Measurements from ENCODE around the gene FRRS1. TPM values are rescaled to one million over a fixed set of nuclear protein-coding genes. Genes with fewer than 3 reads are reported as not detected.
"Not testable (repeated sequence)": the region's sequence is repeated elsewhere in the genome, so short reads cannot be mapped to it uniquely, and the experiment has no call there.

Gene FRRS1
- total RNA-seq, 1 donor from 2014 or later: 22.5 TPM

DNA sequence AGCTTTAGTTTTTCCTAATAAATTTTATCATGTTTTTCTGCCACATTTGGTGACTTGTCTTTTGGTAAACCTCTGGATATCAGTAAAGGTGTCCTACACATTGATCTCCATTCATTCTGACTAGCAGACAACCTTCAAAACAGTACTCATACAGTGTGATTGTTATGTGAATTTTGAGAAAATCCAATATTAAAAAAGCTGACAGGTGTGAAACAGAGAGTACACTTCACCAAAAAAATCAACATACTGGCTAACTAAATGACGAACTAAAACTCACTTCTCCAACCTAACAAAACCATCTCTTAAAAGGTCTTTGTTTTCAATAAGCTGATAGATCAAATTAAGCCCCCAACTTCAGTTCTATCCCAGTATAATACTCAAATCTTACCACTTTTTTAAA is 1.5 kb downstream of the FRRS1 start:
- no peak for DNase-seq (ENCODE audit: low spot score in 2 of 2, unreplicated experiment in 2 of 2)
- TF ChIP-seq, protein P1, sequence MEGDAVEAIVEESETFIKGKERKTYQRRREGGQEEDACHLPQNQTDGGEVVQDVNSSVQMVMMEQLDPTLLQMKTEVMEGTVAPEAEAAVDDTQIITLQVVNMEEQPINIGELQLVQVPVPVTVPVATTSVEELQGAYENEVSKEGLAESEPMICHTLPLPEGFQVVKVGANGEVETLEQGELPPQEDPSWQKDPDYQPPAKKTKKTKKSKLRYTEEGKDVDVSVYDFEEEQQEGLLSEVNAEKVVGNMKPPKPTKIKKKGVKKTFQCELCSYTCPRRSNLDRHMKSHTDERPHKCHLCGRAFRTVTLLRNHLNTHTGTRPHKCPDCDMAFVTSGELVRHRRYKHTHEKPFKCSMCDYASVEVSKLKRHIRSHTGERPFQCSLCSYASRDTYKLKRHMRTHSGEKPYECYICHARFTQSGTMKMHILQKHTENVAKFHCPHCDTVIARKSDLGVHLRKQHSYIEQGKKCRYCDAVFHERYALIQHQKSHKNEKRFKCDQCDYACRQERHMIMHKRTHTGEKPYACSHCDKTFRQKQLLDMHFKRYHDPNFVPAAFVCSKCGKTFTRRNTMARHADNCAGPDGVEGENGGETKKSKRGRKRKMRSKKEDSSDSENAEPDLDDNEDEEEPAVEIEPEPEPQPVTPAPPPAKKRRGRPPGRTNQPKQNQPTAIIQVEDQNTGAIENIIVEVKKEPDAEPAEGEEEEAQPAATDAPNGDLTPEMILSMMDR (IDR thresholded peaks at IDR 0.05; ENCODE audit: unreplicated experiment): no peak
- no peaks in the 10 kb centered on the region for H3K9me3 Mint-ChIP-seq
- H3K4me3 Mint-ChIP-seq: peak overlapping the region; percentile 87
- peak overlapping the region; percentile 87 for H3K27ac Mint-ChIP-seq
- H3K27me3 Mint-ChIP-seq (ENCODE audit: low read depth): no peaks in the 10 kb centered on the region
- peaks cover 7% of the 10 kb centered on the region for H3K36me3 Mint-ChIP-seq
- peaks cover 47% of the 10 kb centered on the region for H3K4me1 Mint-ChIP-seq

DNA sequence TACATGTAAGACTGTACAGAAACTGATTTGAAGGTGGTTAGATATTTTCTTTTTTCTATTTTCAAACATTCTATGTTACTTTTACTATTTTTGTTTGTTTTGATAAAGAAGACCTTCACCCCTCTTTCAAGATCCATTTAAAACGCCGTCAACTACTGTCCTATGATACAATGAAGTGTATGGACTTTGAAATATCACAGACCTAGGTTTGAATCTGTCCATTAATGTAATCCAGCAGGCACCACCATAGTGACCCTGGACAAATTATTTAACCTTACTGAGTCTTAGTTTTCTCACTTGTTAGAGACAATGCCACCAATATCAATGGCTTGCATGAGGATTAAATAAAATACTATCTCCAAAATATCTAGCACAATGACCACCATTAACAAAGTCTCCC is 2.0 kb downstream of the FRRS1 start:
- H3K9me3 Mint-ChIP-seq: peaks cover 2% of the 10 kb centered on the region
- DNase-seq (ENCODE audit: low spot score in 2 of 2, unreplicated experiment in 2 of 2): no peak
- H3K27ac Mint-ChIP-seq: peak overlapping the region; percentile 87
- no peaks in the 10 kb centered on the region for H3K27me3 Mint-ChIP-seq (ENCODE audit: low read depth)
- TF ChIP-seq, protein P1 (IDR thresholded peaks at IDR 0.05; ENCODE audit: unreplicated experiment): no peak
- peak overlapping the region; percentile 87 for H3K4me3 Mint-ChIP-seq
- H3K36me3 Mint-ChIP-seq: peaks cover 10% of the 10 kb centered on the region
- peaks cover 47% of the 10 kb centered on the region for H3K4me1 Mint-ChIP-seq

DNA sequence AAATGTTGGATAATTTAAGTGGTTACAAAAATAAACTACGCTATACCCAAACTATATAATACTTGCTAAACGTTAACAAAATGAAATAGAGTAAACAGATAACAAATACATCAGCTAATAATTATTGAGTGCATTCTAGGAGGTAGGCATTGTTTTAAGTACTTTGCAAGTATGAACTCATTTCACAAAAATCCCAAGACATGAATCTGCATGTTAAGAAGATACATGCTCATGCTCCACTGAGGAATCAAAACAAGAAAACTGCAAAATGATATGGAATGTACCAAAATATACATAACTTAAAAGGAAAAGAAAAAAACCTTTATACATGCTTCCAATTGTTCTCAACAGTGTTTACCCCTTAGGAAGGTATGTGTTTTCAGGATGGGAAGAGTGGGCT is 2.5 kb downstream of the FRRS1 start:
- H3K9me3 Mint-ChIP-seq: peaks cover 7% of the 10 kb centered on the region
- H3K27ac Mint-ChIP-seq: peak overlapping the region; percentile 87
- DNase-seq (ENCODE audit: low spot score in 2 of 2, unreplicated experiment in 2 of 2): no peak
- H3K27me3 Mint-ChIP-seq (ENCODE audit: low read depth): no peaks in the 10 kb centered on the region
- H3K4me3 Mint-ChIP-seq: peak overlapping the region; percentile 87
- H3K4me1 Mint-ChIP-seq: peaks cover 52% of the 10 kb centered on the region
- TF ChIP-seq, protein P1 (IDR thresholded peaks at IDR 0.05; ENCODE audit: unreplicated experiment): no peak
- peaks cover 15% of the 10 kb centered on the region for H3K36me3 Mint-ChIP-seq

DNA sequence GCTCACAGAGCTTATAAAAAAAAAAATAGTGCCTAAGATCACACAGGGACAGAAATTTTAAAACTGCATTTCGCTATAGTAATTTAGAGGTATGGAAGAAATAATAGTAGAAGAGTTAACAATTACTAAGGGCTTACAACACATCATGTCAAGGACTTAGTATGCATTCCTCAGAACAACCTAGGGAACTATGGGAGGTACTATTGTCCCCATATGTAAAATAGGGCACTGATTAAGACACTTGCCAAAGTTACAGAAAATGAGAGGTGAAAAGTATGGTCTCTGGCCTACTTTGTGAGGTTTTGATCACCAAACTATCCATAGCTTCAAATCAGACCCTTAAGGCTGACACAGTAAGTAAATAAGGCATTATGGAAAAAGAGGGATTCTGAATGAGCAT is 4.7 kb downstream of the FRRS1 start:
- Mint-ChIP-seq H3K27ac (peak overlapping the region; percentile 57), H3K36me3 (peaks cover 16% of the 10 kb centered on the region), H3K9me3 (peaks cover 7% of the 10 kb centered on the region), H3K4me3 (no peak overlapping the region), H3K27me3 (ENCODE audit: low read depth) (no peaks in the 10 kb centered on the region), H3K4me1 (peaks cover 50% of the 10 kb centered on the region)
- DNase-seq (ENCODE audit: low spot score in 2 of 2, unreplicated experiment in 2 of 2): no peak
- TF ChIP-seq, protein P1 (IDR thresholded peaks at IDR 0.05; ENCODE audit: unreplicated experiment): no peak

DNA sequence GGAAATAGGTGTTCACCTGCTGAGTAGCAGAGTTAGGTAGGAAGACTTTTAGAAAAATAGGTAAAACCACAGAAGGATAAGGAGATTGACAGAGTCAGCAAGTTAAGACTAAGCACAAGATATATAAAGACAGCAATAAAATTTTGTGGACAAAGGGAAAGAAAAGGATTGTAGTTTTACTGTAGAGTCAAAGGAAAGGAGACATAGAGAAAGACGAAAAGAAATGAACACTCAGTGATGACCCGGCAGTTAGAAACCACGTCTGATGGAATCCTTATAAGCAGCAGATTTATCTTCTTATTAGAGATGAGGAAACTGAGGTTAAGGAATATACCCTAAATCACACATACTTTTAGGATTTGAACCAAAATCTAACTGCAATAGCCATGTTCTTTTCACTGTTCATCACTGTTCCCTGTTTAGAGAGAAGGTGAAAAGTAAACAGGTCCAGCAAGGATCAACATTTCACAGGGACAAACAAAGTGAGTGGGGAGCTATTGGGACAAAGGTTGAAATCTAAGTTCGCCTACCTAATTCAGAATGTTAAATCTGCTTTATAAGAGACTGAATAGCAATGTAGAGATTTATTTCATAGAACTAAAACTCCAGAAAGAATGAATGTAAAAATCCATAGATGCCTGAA is 6.8 kb downstream of the FRRS1 start:
- Mint-ChIP-seq H3K27ac (peak overlapping the region; percentile 13), H3K36me3 (peaks cover 16% of the 10 kb centered on the region), H3K27me3 (ENCODE audit: low read depth) (no peaks in the 10 kb centered on the region), H3K4me1 (peaks cover 54% of the 10 kb centered on the region), H3K9me3 (peaks cover 7% of the 10 kb centered on the region), H3K4me3 (no peak overlapping the region)
- TF ChIP-seq, protein P1 (IDR thresholded peaks at IDR 0.05; ENCODE audit: unreplicated experiment): no peak
- no peak for DNase-seq (ENCODE audit: low spot score in 2 of 2, unreplicated experiment in 2 of 2)

DNA sequence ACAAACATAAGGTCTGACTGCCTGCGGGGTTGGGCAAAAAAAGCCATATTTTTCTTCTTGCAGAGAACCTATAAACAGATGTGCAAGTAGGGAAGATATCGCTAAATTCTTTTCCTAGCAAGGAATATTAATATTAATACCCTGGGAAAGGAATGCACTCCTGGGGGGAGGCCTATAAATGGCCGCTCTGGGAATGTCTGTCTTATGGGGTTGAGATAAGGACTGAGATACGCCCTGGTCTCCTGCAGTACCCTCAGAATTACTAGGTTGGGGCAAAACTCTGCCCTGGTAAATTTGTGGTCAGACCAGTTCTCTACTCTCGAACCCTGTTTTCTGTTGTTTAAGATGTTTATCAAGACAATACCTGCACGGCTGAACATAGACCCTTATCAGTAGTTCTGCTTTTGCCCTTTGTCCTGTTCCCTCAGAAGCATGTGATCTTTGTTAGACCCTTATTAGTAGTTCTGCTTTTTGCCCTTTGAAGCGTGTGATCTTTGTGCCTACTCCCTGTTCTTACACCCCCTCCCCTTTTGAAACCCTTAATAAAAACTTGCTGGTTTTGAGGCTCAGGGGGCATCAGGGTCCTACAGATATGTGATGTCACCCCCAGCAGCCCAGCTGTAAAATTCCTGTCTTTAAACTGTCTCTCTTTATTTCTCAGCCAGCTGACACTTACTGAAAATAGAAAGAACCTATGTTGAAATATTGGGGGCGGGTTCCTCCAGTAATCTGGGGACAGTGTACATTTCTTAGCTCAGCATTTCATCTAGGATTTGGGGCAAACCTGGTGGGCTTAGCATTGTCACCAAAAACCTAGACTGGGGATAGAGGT is 7.5 kb downstream of the FRRS1 start:
- peaks cover 47% of the 10 kb centered on the region for H3K4me1 Mint-ChIP-seq
- H3K4me3 Mint-ChIP-seq; H3K27me3 Mint-ChIP-seq (ENCODE audit: low read depth); H3K9me3 Mint-ChIP-seq; DNase-seq (ENCODE audit: low spot score in 2 of 2, unreplicated experiment in 2 of 2): not testable (repeated sequence)
- H3K36me3 Mint-ChIP-seq: peaks cover 16% of the 10 kb centered on the region
- peak overlapping the region; percentile 68 for H3K27ac Mint-ChIP-seq
